ENCODE results near the gene KIF6. TPM values are rescaled to one million over a fixed set of nuclear protein-coding genes. Genes with fewer than 3 reads are reported as not detected.

Gene KIF6
- total RNA-seq, 1 donor from 2014 or later, result 2.7 TPM

DNA sequence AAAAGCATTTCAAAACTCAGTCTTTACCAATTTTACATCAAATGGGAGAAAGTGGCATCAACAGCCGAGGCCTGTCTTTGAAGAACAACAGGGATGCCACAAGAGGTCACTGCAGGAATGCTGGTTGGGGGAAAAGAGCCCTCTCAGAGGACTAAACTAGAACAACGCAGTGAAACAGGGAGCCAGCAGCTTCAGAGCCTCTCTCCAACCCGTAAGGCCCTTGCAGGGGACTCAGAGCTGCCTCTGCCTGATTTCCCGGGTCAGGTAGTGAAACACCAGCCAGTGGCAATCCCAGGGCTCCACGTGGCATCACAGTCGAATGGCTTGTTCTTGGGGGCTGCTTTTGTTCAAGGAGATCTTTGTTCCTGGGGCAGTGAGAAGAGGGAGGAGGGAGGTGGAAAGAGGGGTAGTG, 347.7 kb downstream of the KIF6 start:
- Histone ChIP-seq H3F3A (ENCODE audit: low read depth) (no peaks in the 10 kb centered on the region), H3K27ac (no peak overlapping the region), H3K9ac (no peak overlapping the region), H2AFZ (replicated peaks) (peak overlapping the region; percentile 90), H3K4me3 (no peak overlapping the region), H4K20me1 (ENCODE audit: low read depth) (no peaks in the 10 kb centered on the region), H3K4me1 (peaks cover 6% of the 10 kb centered on the region), H3K4me2 (no peak overlapping the region), H3K27me3 (no peaks in the 10 kb centered on the region), H3K79me2 (ENCODE audit: low read depth) (no peaks in the 10 kb centered on the region), H3K36me3 (no peaks in the 10 kb centered on the region), H3K9me3 (ENCODE audit: low read depth) (no peaks in the 10 kb centered on the region)
- Mint-ChIP-seq H3K9me3 (no peaks in the 10 kb centered on the region), H3K36me3 (no peaks in the 10 kb centered on the region), H3K27ac (peak overlapping the region; percentile 22), H3K4me3 (no peak overlapping the region), H3K27me3 (ENCODE audit: insufficient read depth, low read depth) (peaks cover 2% of the 10 kb centered on the region), H3K4me1 (peaks cover 9% of the 10 kb centered on the region)
- TF ChIP-seq, protein P1, sequence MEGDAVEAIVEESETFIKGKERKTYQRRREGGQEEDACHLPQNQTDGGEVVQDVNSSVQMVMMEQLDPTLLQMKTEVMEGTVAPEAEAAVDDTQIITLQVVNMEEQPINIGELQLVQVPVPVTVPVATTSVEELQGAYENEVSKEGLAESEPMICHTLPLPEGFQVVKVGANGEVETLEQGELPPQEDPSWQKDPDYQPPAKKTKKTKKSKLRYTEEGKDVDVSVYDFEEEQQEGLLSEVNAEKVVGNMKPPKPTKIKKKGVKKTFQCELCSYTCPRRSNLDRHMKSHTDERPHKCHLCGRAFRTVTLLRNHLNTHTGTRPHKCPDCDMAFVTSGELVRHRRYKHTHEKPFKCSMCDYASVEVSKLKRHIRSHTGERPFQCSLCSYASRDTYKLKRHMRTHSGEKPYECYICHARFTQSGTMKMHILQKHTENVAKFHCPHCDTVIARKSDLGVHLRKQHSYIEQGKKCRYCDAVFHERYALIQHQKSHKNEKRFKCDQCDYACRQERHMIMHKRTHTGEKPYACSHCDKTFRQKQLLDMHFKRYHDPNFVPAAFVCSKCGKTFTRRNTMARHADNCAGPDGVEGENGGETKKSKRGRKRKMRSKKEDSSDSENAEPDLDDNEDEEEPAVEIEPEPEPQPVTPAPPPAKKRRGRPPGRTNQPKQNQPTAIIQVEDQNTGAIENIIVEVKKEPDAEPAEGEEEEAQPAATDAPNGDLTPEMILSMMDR (IDR thresholded peaks at IDR 0.05), result peak; percentile 88
- no peak for TF ChIP-seq EZH2phosphoT487 (IDR thresholded peaks at IDR 0.05)
- no peak for TF ChIP-seq EZH2 (IDR thresholded peaks at IDR 0.05)
- peak; percentile 89 for DNase-seq (ENCODE audit: low spot score)

DNA sequence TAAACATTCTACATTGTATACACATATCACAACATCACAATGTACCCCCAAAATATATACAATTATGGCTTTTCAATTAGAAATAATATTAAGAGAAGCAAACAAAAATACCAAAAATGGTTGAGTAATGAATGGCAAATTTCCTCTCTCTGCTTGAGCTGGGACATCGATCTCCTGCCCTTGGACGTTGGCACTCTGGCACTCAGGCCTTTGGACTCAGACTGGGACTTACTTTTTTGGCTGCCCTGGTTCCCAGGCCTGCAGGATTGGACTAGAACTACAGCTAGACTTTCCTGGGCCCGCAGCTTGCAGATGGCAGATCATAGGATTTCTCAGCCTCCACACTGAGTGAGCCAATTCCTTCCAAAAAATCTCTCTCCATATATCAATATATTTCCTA, 349.8 kb downstream of the KIF6 start:
- H3K36me3 Mint-ChIP-seq, result no peaks in the 10 kb centered on the region
- peaks cover 2% of the 10 kb centered on the region for H3K27me3 Mint-ChIP-seq (ENCODE audit: insufficient read depth, low read depth)
- peaks cover 9% of the 10 kb centered on the region for H3K4me1 Mint-ChIP-seq
- Histone ChIP-seq H3K36me3 (no peaks in the 10 kb centered on the region), H3K27me3 (no peaks in the 10 kb centered on the region), H4K20me1 (ENCODE audit: low read depth) (no peaks in the 10 kb centered on the region), H3K27ac (no peak overlapping the region), H3K9ac (no peak overlapping the region), H3K79me2 (ENCODE audit: low read depth) (no peaks in the 10 kb centered on the region), H2AFZ (replicated peaks) (no peak overlapping the region), H3K4me1 (no peaks in the 10 kb centered on the region), H3K4me3 (no peak overlapping the region), H3K9me3 (ENCODE audit: low read depth) (no peaks in the 10 kb centered on the region), H3K4me2 (no peak overlapping the region), H3F3A (ENCODE audit: low read depth) (no peaks in the 10 kb centered on the region)
- H3K4me3 Mint-ChIP-seq, result no peak overlapping the region
- no peaks in the 10 kb centered on the region for H3K9me3 Mint-ChIP-seq
- H3K27ac Mint-ChIP-seq, result no peak overlapping the region
- TF ChIP-seq EZH2phosphoT487 (IDR thresholded peaks at IDR 0.05) (no peak), EZH2 (IDR thresholded peaks at IDR 0.05) (no peak)
- TF ChIP-seq, protein P1 (IDR thresholded peaks at IDR 0.05), result no peak
- no peak for DNase-seq (ENCODE audit: low spot score)

DNA sequence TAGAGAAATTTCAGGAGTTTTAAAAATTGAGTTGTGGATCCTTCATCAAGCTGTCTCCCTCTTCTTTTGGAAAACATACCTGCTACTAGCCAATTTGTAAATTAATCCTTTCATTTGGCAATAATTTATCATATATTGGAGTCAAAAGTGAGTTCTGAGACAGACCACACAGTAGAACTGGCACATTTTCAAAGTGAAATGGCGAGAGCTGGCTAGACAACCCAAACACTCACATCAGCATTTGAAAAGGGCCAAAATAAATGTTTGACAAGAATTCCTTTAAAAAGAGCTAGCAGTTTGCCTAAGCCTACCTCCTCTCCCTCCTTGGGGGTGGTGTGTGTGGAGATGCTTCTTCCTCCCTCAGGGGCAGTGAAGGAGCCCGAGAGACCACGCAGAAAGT, 354.8 kb downstream of the KIF6 start:
- Histone ChIP-seq H3K4me3 (no peak overlapping the region), H3K36me3 (no peaks in the 10 kb centered on the region), H3K79me2 (ENCODE audit: low read depth) (no peaks in the 10 kb centered on the region), H3K9ac (no peak overlapping the region), H3K27me3 (no peaks in the 10 kb centered on the region), H4K20me1 (ENCODE audit: low read depth) (no peaks in the 10 kb centered on the region), H3K4me2 (no peak overlapping the region), H3K27ac (no peak overlapping the region), H3F3A (ENCODE audit: low read depth) (no peaks in the 10 kb centered on the region), H2AFZ (replicated peaks) (no peak overlapping the region), H3K4me1 (peaks cover 7% of the 10 kb centered on the region), H3K9me3 (ENCODE audit: low read depth) (no peaks in the 10 kb centered on the region)
- Mint-ChIP-seq H3K9me3 (no peaks in the 10 kb centered on the region), H3K27me3 (ENCODE audit: insufficient read depth, low read depth) (peaks cover 2% of the 10 kb centered on the region), H3K4me1 (peaks cover 16% of the 10 kb centered on the region), H3K36me3 (no peaks in the 10 kb centered on the region), H3K27ac (no peak overlapping the region), H3K4me3 (no peak overlapping the region)
- no peak for DNase-seq (ENCODE audit: low spot score)
- TF ChIP-seq EZH2phosphoT487 (IDR thresholded peaks at IDR 0.05) (no peak), EZH2 (IDR thresholded peaks at IDR 0.05) (no peak)
- TF ChIP-seq, protein P1 (IDR thresholded peaks at IDR 0.05), result no peak

Data from neural progenitor cell (in vitro differentiated cells).